B cell (primary cell): ENCODE measurements around the gene TSPO. TPM values are rescaled to one million over a fixed set of nuclear protein-coding genes. Genes with fewer than 3 reads are reported as not detected.

Experiments used
- ATAC-seq: fragments of 200-7000 bp; cut with Tn5 transposase; one replicate; pipeline ENCODE4 v1.10.0; 2021; ENCODE audit warnings: low read depth, mild to moderate bottlenecking, moderate number of reproducible peaks, moderate library complexity
- CTCF ChIA-PET: fragments of 350-600 bp; sonication (Branson Sonifier 250); formaldehyde crosslinking; loops from one replicate; lab custom pipeline; 2021; ENCODE audit warnings: antibody characterized with exemption, inconsistent platforms; lab: Charles Lee
- POLR2A ChIA-PET: fragments of 350-600 bp; sonication (Branson Sonifier 250); formaldehyde crosslinking; loops from one replicate; lab custom pipeline; 2021; ENCODE audit warnings: antibody characterized with exemption; lab: Charles Lee
- DNase-seq: peaks from one replicate; pipeline ENCODE4 v3.0.0; 2013
- H2AFZ ChIP-seq: 2 replicates; pipeline ENCODE4 v1.6.1; 2012; ENCODE audit warnings: mild to moderate bottlenecking, low read depth, low read length; ENCODE audit not compliant: insufficient read depth, poor library complexity, severe bottlenecking
- H3K27ac ChIP-seq, 2 donors: 1 replicate in 1 of 2; 2 replicates in 1 of 2; pipeline ENCODE4 v1.5.1; 2012 to 2013; ENCODE audit warnings: low read length in 2 of 2, mild to moderate bottlenecking in 2 of 2, moderate library complexity in 1 of 2
- H3K27me3 ChIP-seq, 4 experiments: fragments of 200-600 bp in 1 of 4; sonication (generic) in 1 of 4; replicated peaks in 1 of 4; 1 replicate in 2 of 4; 2 replicates in 2 of 4; pipeline versions ENCODE4 v1.6.1 to v1.7.0; 2013 to 2016; ENCODE audit warnings: low read length in 3 of 4, mild to moderate bottlenecking in 2 of 4, mixed read lengths in 1 of 4, moderate library complexity in 1 of 4; ENCODE audit not compliant: insufficient read depth in 4 of 4, control insufficient read depth in 3 of 4; ENCODE audit errors: control extremely low read depth in 1 of 4
- H3K36me3 ChIP-seq, 2 experiments: replicated peaks in 1 of 2; 1 replicate in 1 of 2; 2 replicates in 1 of 2; pipeline versions ENCODE4 v1.6.1 to v1.7.1; 2013; ENCODE audit warnings: low read length in 1 of 2; ENCODE audit not compliant: insufficient read depth in 2 of 2, control insufficient read depth in 1 of 2; ENCODE audit errors: control extremely low read depth in 1 of 2, extremely low read depth in 1 of 2
- H3K4me1 ChIP-seq, 2 donors: fragments of 200-600 bp in 1 of 2; sonication (generic) in 1 of 2; 1 replicate in 1 of 2; 2 replicates in 1 of 2; pipeline versions ENCODE4 v1.5.1 to v1.6.1; 2013 to 2017; ENCODE audit warnings: low read length in 2 of 2; ENCODE audit not compliant: control insufficient read depth in 2 of 2, insufficient read depth in 2 of 2
- H3K4me2 ChIP-seq: replicated peaks from 2 replicates; pipeline ENCODE3; 2012; ENCODE audit warnings: mild to moderate bottlenecking, low read depth, low read length; ENCODE audit not compliant: poor library complexity, severe bottlenecking
- H3K4me3 ChIP-seq, 5 experiments: fragments of 200-600 bp in 1 of 5; sonication (generic) in 1 of 5; 1 replicate in 3 of 5; 2 replicates in 2 of 5; pipeline versions ENCODE4 v1.5.1 to v1.7.0; 2011 to 2016; ENCODE audit warnings: low read length in 4 of 5, mild to moderate bottlenecking in 4 of 5, low read depth in 2 of 5, control low read depth in 1 of 5, moderate library complexity in 1 of 5; ENCODE audit not compliant: insufficient read depth in 1 of 5; ENCODE audit errors: control extremely low read depth in 1 of 5, extremely low read depth in 1 of 5
- H3K79me2 ChIP-seq: fragments of 200-600 bp; sonication (generic); one replicate; pipeline ENCODE4 v1.6.0; 2016; ENCODE audit warnings: low read length; ENCODE audit not compliant: control insufficient read depth, insufficient read depth
- H3K9ac ChIP-seq: fragments of 200-600 bp; sonication (generic); 2 replicates; pipeline ENCODE4 v1.6.1; 2017; ENCODE audit warnings: mild to moderate bottlenecking, low read length, moderate library complexity
- H3K9me3 ChIP-seq, 3 donors: one replicate each; pipeline versions ENCODE4 v1.6.1 to v1.7.1; 2013; ENCODE audit warnings: low read length in 2 of 3; ENCODE audit not compliant: control insufficient read depth in 2 of 3, insufficient read depth in 1 of 3; ENCODE audit errors: control extremely low read depth in 1 of 3
- H4K20me1 ChIP-seq: 2 replicates; pipeline ENCODE4 v1.6.0; 2012; ENCODE audit warnings: mild to moderate bottlenecking, low read length; ENCODE audit not compliant: insufficient read depth, control insufficient read depth, poor library complexity, severe bottlenecking
- H3K27ac Mint-ChIP-seq: one replicate; pipeline ENCODE4 v1.8.0; 2021; ENCODE audit warnings: mixed read lengths
- H3K27me3 Mint-ChIP-seq: one replicate; pipeline ENCODE4 v1.8.0; 2021; ENCODE audit warnings: mixed read lengths
- H3K4me1 Mint-ChIP-seq: one replicate; pipeline ENCODE4 v1.8.0; 2021; ENCODE audit warnings: mixed read lengths
- H3K4me3 Mint-ChIP-seq: one replicate; pipeline ENCODE4 v1.8.0; 2021; ENCODE audit warnings: mixed read lengths
- H3K9me3 Mint-ChIP-seq: one replicate; pipeline ENCODE4 v1.8.0; 2022; ENCODE audit warnings: mixed read lengths; ENCODE audit not compliant: insufficient read depth
- CTCF ChIP-seq: fragments of 200-600 bp; IDR thresholded peaks from one replicate; pipeline ENCODE4 v1.8.0; 2022; ENCODE audit warnings: antibody characterized with exemption, mild to moderate bottlenecking
- EZH2 ChIP-seq: IDR thresholded peaks from 2 replicates; pipeline ENCODE4 v1.6.1; 2012; ENCODE audit warnings: borderline replicate concordance, low read depth, mild to moderate bottlenecking, moderate library complexity, low read length; ENCODE audit not compliant: insufficient read depth, poor library complexity, severe bottlenecking
- WGBS: methylation state at CpG from one replicate; pipeline ENCODE4 v1.1.5; 2013; ENCODE audit warnings: missing lambda C conversion rate; ENCODE audit not compliant: insufficient coverage; 5-methylcytosine and 5-hydroxymethylcytosine counted together
- intact Hi-C: fragments of 100-400 bp; cut with micrococcal nuclease; formaldehyde crosslinking; loops from one replicate; pipeline ENCODE4 v1.10.0; 2022
- polyA plus RNA-seq: library from polyadenylated mRNA; depleted of rRNA; stranded (reverse); fragments of >200 nt; gene quantifications from 2 replicates; pipeline ENCODE4 v1.2.3, GENCODE V29; 2012
- total RNA-seq, 2 donors: library from RNA; stranded (reverse); fragments of 120-200 nt in 1 of 2; gene quantifications; 1 replicate in 1 of 2; 2 replicates in 1 of 2; pipeline versions ENCODE4 v1.2.3 to v1.2.4, GENCODE V29; 2013 to 2022

TSPO gene
- total and polyA plus RNA-seq, 2 donors (not counting 1 experiment from before 2014, with no cell fraction given), result 54.9 to 94.2 TPM

GRCh38 chr22:43206509-43207161, 55.3 kb downstream of the TSPO start:
- H3K27me3 ChIP-seq, result peaks cover 0 to 11% (median 0%) of the 10 kb centered on the region in 4 experiments
- no peaks in the 10 kb centered on the region for H3K79me2 ChIP-seq
- H3K36me3 ChIP-seq, result no peaks in the 10 kb centered on the region
- no peaks in the 10 kb centered on the region for H3K9me3 ChIP-seq
- Mint-ChIP-seq H3K9me3 (no peaks in the 10 kb centered on the region), H3K4me3 (no peak overlapping the region), H3K27ac (no peak overlapping the region), H3K4me1 (peaks cover 3% of the 10 kb centered on the region), H3K27me3 (peaks cover 5% of the 10 kb centered on the region)
- POLR2A ChIA-PET, result no interaction called here
- H3K4me1 ChIP-seq, result peaks cover 0 to 5% of the 10 kb centered on the region in 2 donors
- ATAC-seq (no peak), DNase-seq (no peak)
- no peak overlapping the region for H3K4me2 ChIP-seq
- WGBS, result 51% methylated on average over 21 of the region's 23 CpGs
- no peak overlapping the region for H3K9ac ChIP-seq
- no peaks in the 10 kb centered on the region for H4K20me1 ChIP-seq
- CTCF ChIA-PET, result no interaction called here
- H2AFZ ChIP-seq, result no peak overlapping the region
- no peak overlapping the region for H3K4me3 ChIP-seq
- intact Hi-C loops, result no loop called here
- H3K27ac ChIP-seq, result no peak overlapping the region
- no peak for TF ChIP-seq EZH2

- no peak overlapping the region for H3K27ac Mint-ChIP-seq
- TF ChIP-seq EZH2 (no peak), CTCF (no peak)
- no peaks in the 10 kb centered on the region for H4K20me1 ChIP-seq
- H3K4me1 ChIP-seq, result peaks cover 0 to 5% of the 10 kb centered on the region in 2 donors
- H3K79me2 ChIP-seq, result no peaks in the 10 kb centered on the region
- DNase-seq (no peak), ATAC-seq (no peak)
- H3K9ac ChIP-seq, result no peak overlapping the region
- CTCF ChIA-PET, result no interaction called here
- H3K4me3 ChIP-seq, result no peak overlapping the region
- no peak overlapping the region for H3K27ac ChIP-seq
- H3K27me3 ChIP-seq, result peaks cover 0 to 11% (median 0%) of the 10 kb centered on the region in 4 experiments
- WGBS, result 87% methylated on average over 13 of the region's 13 CpGs
- H3K36me3 ChIP-seq, result no peaks in the 10 kb centered on the region
- POLR2A ChIA-PET, result no interaction called here
- H2AFZ ChIP-seq, result no peak overlapping the region
- H3K4me3 Mint-ChIP-seq, result no peak overlapping the region
- no peaks in the 10 kb centered on the region for H3K9me3 ChIP-seq
- H3K27me3 Mint-ChIP-seq, result peaks cover 2% of the 10 kb centered on the region
- H3K4me1 Mint-ChIP-seq, result peaks cover 3% of the 10 kb centered on the region
- intact Hi-C loops, result no loop called here
- no peaks in the 10 kb centered on the region for H3K9me3 Mint-ChIP-seq
- no peak overlapping the region for H3K4me2 ChIP-seq
Observed at GRCh38 chr22:43207386-43207785, 56.0 kb downstream of the TSPO start.
